T-helper 1 cell treated with Interleukin-12 subunit alpha and Interleukin-12 subunit beta and Interleukin-4 antibody, amounts not matched to agents 30 μg/mL and 1 μg/mL, for 36 hours (primary cell): ENCODE measurements around the gene ECEL1.

Experiments
- H3K27ac Mint-ChIP-seq: one replicate; pipeline ENCODE4 v1.8.0; 2021; ENCODE audit warnings: mild to moderate bottlenecking, mixed read lengths
- H3K27me3 Mint-ChIP-seq: one replicate; pipeline ENCODE4 v1.8.0; 2021; ENCODE audit warnings: low read depth, mixed read lengths
- H3K36me3 Mint-ChIP-seq: one replicate; pipeline ENCODE4 v1.8.0; 2021; ENCODE audit warnings: low read depth, mixed read lengths
- H3K4me1 Mint-ChIP-seq: one replicate; pipeline ENCODE4 v1.8.0; 2021; ENCODE audit warnings: low read depth, mixed read lengths
- H3K4me3 Mint-ChIP-seq: one replicate; pipeline ENCODE4 v1.8.0; 2021; ENCODE audit warnings: mild to moderate bottlenecking, moderate library complexity, mixed read lengths
- H3K9me3 Mint-ChIP-seq: one replicate; pipeline ENCODE4 v1.8.0; 2021; ENCODE audit warnings: mixed read lengths

The ECEL1 gene

GRCh38 chr2:232525791-232526371 is 38.2 kb upstream of the ECEL1 start, which contains the start of gene CHRND:
Gene CHRND, plus strand, starts transcription at chr2:232526160. Its CDS starts 56 bp downstream, at chr2:232526216.
- Mint-ChIP-seq H3K9me3 (no peaks in the 10 kb centered on the region), H3K4me3 (no peak within 1 kb of the TSS), H3K4me1 (peaks cover 5% of the 10 kb centered on the region), H3K36me3 (no peaks in the 10 kb centered on the region), H3K27ac (no peak within 1 kb of the TSS), H3K27me3 (peaks cover 22% of the 10 kb centered on the region)

GRCh38 chr2:232525199-232525598 is 37.6 kb upstream of the ECEL1 start:
- Mint-ChIP-seq H3K27me3 (peaks cover 22% of the 10 kb centered on the region), H3K9me3 (no peaks in the 10 kb centered on the region), H3K27ac (no peak overlapping the region), H3K36me3 (no peaks in the 10 kb centered on the region), H3K4me3 (no peak overlapping the region), H3K4me1 (peaks cover 5% of the 10 kb centered on the region)

GRCh38 chr2:232524771-232525170 is 37.1 kb upstream of the ECEL1 start:
- Mint-ChIP-seq H3K4me3 (no peak overlapping the region), H3K4me1 (peaks cover 5% of the 10 kb centered on the region), H3K27ac (no peak overlapping the region), H3K9me3 (no peaks in the 10 kb centered on the region), H3K27me3 (peaks cover 22% of the 10 kb centered on the region), H3K36me3 (no peaks in the 10 kb centered on the region)

GRCh38 chr2:232523682-232524597 is 36.3 kb upstream of the ECEL1 start:
- H3K4me3 Mint-ChIP-seq, result peak overlapping the region; percentile 28
- peaks cover 4% of the 10 kb centered on the region for H3K4me1 Mint-ChIP-seq
- H3K36me3 Mint-ChIP-seq, result no peaks in the 10 kb centered on the region
- H3K27me3 Mint-ChIP-seq, result peaks cover 28% of the 10 kb centered on the region
- no peaks in the 10 kb centered on the region for H3K9me3 Mint-ChIP-seq
- no peak overlapping the region for H3K27ac Mint-ChIP-seq

GRCh38 chr2:232523402-232523681 is 35.7 kb upstream of the ECEL1 start:
- Mint-ChIP-seq H3K36me3 (no peaks in the 10 kb centered on the region), H3K4me1 (peaks cover 2% of the 10 kb centered on the region), H3K27me3 (peaks cover 31% of the 10 kb centered on the region), H3K9me3 (no peaks in the 10 kb centered on the region), H3K4me3 (no peak overlapping the region), H3K27ac (no peak overlapping the region)

GRCh38 chr2:232522623-232523401 is 35.2 kb upstream of the ECEL1 start:
- Mint-ChIP-seq H3K9me3 (no peaks in the 10 kb centered on the region), H3K36me3 (no peaks in the 10 kb centered on the region), H3K27ac (no peak overlapping the region), H3K4me1 (peaks cover 2% of the 10 kb centered on the region), H3K4me3 (peak overlapping the region; percentile 21), H3K27me3 (peaks cover 32% of the 10 kb centered on the region)

- Mint-ChIP-seq H3K4me3 (no peak overlapping the region), H3K4me1 (peaks cover 2% of the 10 kb centered on the region), H3K9me3 (no peaks in the 10 kb centered on the region), H3K27me3 (peaks cover 30% of the 10 kb centered on the region), H3K27ac (no peak overlapping the region), H3K36me3 (no peaks in the 10 kb centered on the region)
These were observed 34.5 kb upstream of the ECEL1 start for GRCh38 chr2:232521959-232522622.

- H3K27ac Mint-ChIP-seq, result no peak overlapping the region
- no peak overlapping the region for H3K4me3 Mint-ChIP-seq
- no peaks in the 10 kb centered on the region for H3K36me3 Mint-ChIP-seq
- no peaks in the 10 kb centered on the region for H3K9me3 Mint-ChIP-seq
- H3K4me1 Mint-ChIP-seq, result peaks cover 2% of the 10 kb centered on the region
- peaks cover 30% of the 10 kb centered on the region for H3K27me3 Mint-ChIP-seq
These were observed 33.5 kb upstream of the ECEL1 start for GRCh38 chr2:232521098-232521497.

GRCh38 chr2:232520489-232520888 is 32.9 kb upstream of the ECEL1 start:
- H3K27ac Mint-ChIP-seq, result no peak overlapping the region
- H3K4me1 Mint-ChIP-seq, result peaks cover 2% of the 10 kb centered on the region
- H3K36me3 Mint-ChIP-seq, result no peaks in the 10 kb centered on the region
- no peak overlapping the region for H3K4me3 Mint-ChIP-seq
- peaks cover 30% of the 10 kb centered on the region for H3K27me3 Mint-ChIP-seq
- no peaks in the 10 kb centered on the region for H3K9me3 Mint-ChIP-seq

- Mint-ChIP-seq H3K27me3 (peaks cover 30% of the 10 kb centered on the region), H3K4me3 (no peak within 1 kb of the TSS)
These were observed 32.2 kb upstream of the ECEL1 start, which contains the start of gene PRSS56 for GRCh38 chr2:232519581-232520438. Gene PRSS56, plus strand, starts transcription at chr2:232520388. Its CDS starts 211 bp downstream, at chr2:232520599.

GRCh38 chr2:232518844-232519243 is 31.2 kb upstream of the ECEL1 start:
- no peak overlapping the region for H3K27ac Mint-ChIP-seq

More at GRCh38 chr2:232519581-232520438, 32.2 kb upstream of the ECEL1 start, which contains the start of gene PRSS56:
- Mint-ChIP-seq H3K4me1 (peaks cover 2% of the 10 kb centered on the region), H3K36me3 (no peaks in the 10 kb centered on the region), H3K9me3 (no peaks in the 10 kb centered on the region), H3K27ac (no peak within 1 kb of the TSS)

GRCh38 chr2:232516551-232516950 is 28.9 kb upstream of the ECEL1 start:
- Mint-ChIP-seq H3K27me3 (peaks cover 14% of the 10 kb centered on the region), H3K4me1 (peaks cover 2% of the 10 kb centered on the region), H3K9me3 (no peaks in the 10 kb centered on the region), H3K4me3 (no peak overlapping the region), H3K27ac (no peak overlapping the region), H3K36me3 (no peaks in the 10 kb centered on the region)

More at GRCh38 chr2:232518844-232519243, 31.2 kb upstream of the ECEL1 start:
- Mint-ChIP-seq H3K4me3 (no peak overlapping the region), H3K36me3 (no peaks in the 10 kb centered on the region), H3K4me1 (peaks cover 2% of the 10 kb centered on the region), H3K27me3 (peaks cover 23% of the 10 kb centered on the region), H3K9me3 (no peaks in the 10 kb centered on the region)

- H3K4me1 Mint-ChIP-seq, result no peaks in the 10 kb centered on the region
- H3K27ac Mint-ChIP-seq, result no peak overlapping the region
- peaks cover 11% of the 10 kb centered on the region for H3K27me3 Mint-ChIP-seq
- H3K4me3 Mint-ChIP-seq, result no peak overlapping the region
- no peaks in the 10 kb centered on the region for H3K36me3 Mint-ChIP-seq
- H3K9me3 Mint-ChIP-seq, result no peaks in the 10 kb centered on the region
These were observed 28.0 kb upstream of the ECEL1 start for GRCh38 chr2:232515639-232516038.
